Panc1 (cell line): ENCODE data around the gene USP4. TPM values are rescaled to one million over a fixed set of nuclear protein-coding genes. Genes with fewer than 3 reads are reported as not detected.

Experiments
- ATAC-seq: fragments of 200-7000 bp; cut with Tn5 transposase; 2 replicates; pipeline ENCODE4 v1.9.1; 2020; ENCODE audit warnings: mild to moderate bottlenecking, moderate library complexity
- BruUV-seq: library from RNA; stranded (reverse); fragments of 400-500 nt; replicated peaks from 2 replicates; lab custom pipeline; 2021; lab: Mats Ljungman, UMichigan
- CTCF ChIA-PET: fragments of 300-600 bp; sonication (Branson Sonifier 250); formaldehyde crosslinking; loops from one replicate; lab custom pipeline; 2022; ENCODE audit warnings: antibody characterized with exemption; lab: Charles Lee
- POLR2A ChIA-PET: fragments of 300-600 bp; sonication (Branson Sonifier 250); formaldehyde crosslinking; loops from one replicate; lab custom pipeline; 2022; ENCODE audit warnings: antibody characterized with exemption; lab: Charles Lee
- DNase-seq: peaks from one replicate; pipeline ENCODE4 v3.0.0-alpha.2; 2010; ENCODE audit warnings: low read depth, low spot score
- H3K27ac ChIP-seq: 2 replicates; pipeline ENCODE4 v1.5.1; 2011; ENCODE audit warnings: mild to moderate bottlenecking, low read length, inconsistent platforms
- H3K27me3 ChIP-seq: fragments of 200-500 bp; sonication (Bioruptor generic); 2 replicates; pipeline ENCODE4 v1.6.0; 2014; ENCODE audit warnings: low read length, inconsistent platforms; ENCODE audit not compliant: control insufficient read depth, insufficient read depth
- H3K36me3 ChIP-seq: fragments of 200-500 bp; sonication (Bioruptor generic); 2 replicates; pipeline ENCODE4 v1.5.1; 2014; ENCODE audit warnings: inconsistent platforms, mild to moderate bottlenecking, low read length, moderate library complexity; ENCODE audit not compliant: control insufficient read depth, insufficient read depth
- H3K4me1 ChIP-seq: 2 replicates; pipeline ENCODE4 v1.5.1; 2011; ENCODE audit warnings: inconsistent platforms, mild to moderate bottlenecking, low read length, moderate library complexity; ENCODE audit not compliant: control insufficient read depth, insufficient read depth
- H3K4me3 ChIP-seq, 2 experiments: 2 replicates each; pipeline ENCODE4 v1.5.1; 2011 to 2012; ENCODE audit warnings: low read depth in 2 of 2, low read length in 2 of 2, mild to moderate bottlenecking in 2 of 2, inconsistent platforms in 1 of 2, moderate library complexity in 1 of 2
- H3K9me3 ChIP-seq: fragments of 200-500 bp; sonication (Bioruptor generic); 2 replicates; pipeline ENCODE4 v1.5.1; 2014; ENCODE audit warnings: low read depth, mild to moderate bottlenecking, inconsistent platforms, low read length, moderate library complexity; ENCODE audit not compliant: control insufficient read depth, insufficient read depth
- CTCF ChIP-seq: fragments of 450-650 bp; IDR thresholded peaks from 2 replicates; pipeline ENCODE4 v1.5.1; 2017; ENCODE audit warnings: mild to moderate bottlenecking
- POLR2AphosphoS5 ChIP-seq: IDR thresholded peaks from 2 replicates; pipeline ENCODE4 v1.6.1; 2012; ENCODE audit warnings: mild to moderate bottlenecking, low read depth, low read length, moderate library complexity
- REST ChIP-seq, 2 experiments: IDR thresholded peaks; 2 replicates each; pipeline ENCODE4 v1.6.1; 2011 to 2012; ENCODE audit warnings: low read depth in 2 of 2, control low read depth in 1 of 2, low read length in 1 of 2, mild to moderate bottlenecking in 1 of 2, moderate library complexity in 1 of 2; ENCODE audit not compliant: insufficient read depth in 1 of 2
- SIN3A ChIP-seq: IDR thresholded peaks from 2 replicates; pipeline ENCODE4 v1.6.1; 2012; ENCODE audit warnings: low read depth, mild to moderate bottlenecking, low read length, moderate library complexity, borderline replicate concordance; ENCODE audit not compliant: insufficient read depth
- TCF7L2 ChIP-seq: IDR thresholded peaks from 2 replicates; pipeline ENCODE4 v1.6.1; 2011; ENCODE audit warnings: mild to moderate bottlenecking, low read depth, low read length, inconsistent platforms
- in situ Hi-C: cut with HindIII; loops from 2 replicates; pipeline ENCODE4 v1.10.0; 2016; ENCODE audit warnings: low sequenced_read_pairs, low pct_unique_long_range_greater_than_20kb
- intact Hi-C: fragments of 100-400 bp; cut with micrococcal nuclease; formaldehyde crosslinking; loops from one replicate; pipeline ENCODE4 v1.10.0; 2022; ENCODE audit not compliant: unreplicated experiment
- total RNA-seq: library from RNA; stranded (reverse); gene quantifications from one replicate; pipeline ENCODE4 v1.2.1, GENCODE V29; 2021; ENCODE audit not compliant: unreplicated experiment

Gene USP4
- total RNA-seq, 1 experiment from 2014 or later: 39.9 TPM

- CTCF ChIA-PET: no interaction called here
- ATAC-seq: no peak
- no peak overlapping the region for H3K4me3 ChIP-seq
- no peak overlapping the region for H3K27ac ChIP-seq
- POLR2A ChIA-PET: interaction anchor here (0.6 kb wide), 1 partner anchor 197 kb away, joined by 20 read pairs; no protein-coding TSS in a partner anchor
- in situ Hi-C loops (no loop called here), intact Hi-C loops (no loop called here)
- no peak for TF ChIP-seq SIN3A
- no peak for DNase-seq
- no peaks in the 10 kb centered on the region for H3K27me3 ChIP-seq
- no peaks in the 10 kb centered on the region for H3K9me3 ChIP-seq
- H3K4me1 ChIP-seq: no peaks in the 10 kb centered on the region
- no peaks in the 10 kb centered on the region for H3K36me3 ChIP-seq
- BruUV-seq: no TSS peak
Measured at GRCh38 chr3:49260806-49261324, 79.0 kb downstream of the USP4 start.

GRCh38 chr3:49257187-49257586 is 82.7 kb downstream of the USP4 start:
- no peaks in the 10 kb centered on the region for H3K27me3 ChIP-seq
- no peak for TF ChIP-seq TCF7L2
- TF ChIP-seq CTCF: no peak
- no peak for TF ChIP-seq SIN3A
- no peak for TF ChIP-seq POLR2AphosphoS5
- no peak for TF ChIP-seq REST (IDR thresholded peaks at IDR 0.05; ENCODE audit: insufficient read depth in 1 of 2, low read depth in 2 of 2, low read length in 1 of 2)
- no peak overlapping the region for H3K27ac ChIP-seq
- no peak overlapping the region for H3K4me3 ChIP-seq
- no peaks in the 10 kb centered on the region for H3K9me3 ChIP-seq
- no peaks in the 10 kb centered on the region for H3K4me1 ChIP-seq
- CTCF ChIA-PET: no interaction called here
- intact Hi-C loops: no loop called here
- in situ Hi-C loops: no loop called here
- no peaks in the 10 kb centered on the region for H3K36me3 ChIP-seq
- BruUV-seq: no TSS peak
- POLR2A ChIA-PET: no interaction called here
- DNase-seq (no peak), ATAC-seq (no peak)

- BruUV-seq: no TSS peak
- in situ Hi-C loops: no loop called here
- H3K27me3 ChIP-seq: no peaks in the 10 kb centered on the region
- H3K9me3 ChIP-seq: no peaks in the 10 kb centered on the region
- DNase-seq (no peak), ATAC-seq (no peak)
- H3K36me3 ChIP-seq: no peaks in the 10 kb centered on the region
- H3K27ac ChIP-seq: no peak overlapping the region
- ChIA-PET CTCF (no interaction called here), POLR2A (interaction anchor here (0.6 kb wide), 1 partner anchor 29 kb away, joined by 9 read pairs; no protein-coding TSS in a partner anchor)
- H3K4me3 ChIP-seq: no peak overlapping the region
- intact Hi-C loops: no loop called here
- TF ChIP-seq POLR2AphosphoS5: no peak
- TF ChIP-seq SIN3A: no peak
- TF ChIP-seq REST (IDR thresholded peaks at IDR 0.05; ENCODE audit: insufficient read depth in 1 of 2, low read depth in 2 of 2, low read length in 1 of 2): no peak
- TF ChIP-seq CTCF: no peak
- no peak for TF ChIP-seq TCF7L2
- no peaks in the 10 kb centered on the region for H3K4me1 ChIP-seq
Measured at GRCh38 chr3:49255718-49256511, 83.9 kb downstream of the USP4 start.
